Heart left ventricle (tissue), 16 donors: ENCODE data around the gene NRARP. TPM values are rescaled to one million over a fixed set of nuclear protein-coding genes. Genes with fewer than 3 reads are reported as not detected.

Experiments
- ATAC-seq, 4 donors: fragments of 200-7000 bp; cut with Tn5 transposase; one replicate each; pipeline ENCODE4 v1.9.1; 2020 to 2022; ENCODE audit warnings: moderate library complexity in 4 of 4, mild to moderate bottlenecking in 3 of 4, moderate number of reproducible peaks in 1 of 4
- DNase-seq, 5 donors: peaks; one replicate each; pipeline ENCODE4 v3.0.0-alpha.2; 2020
- H3K27ac ChIP-seq, 12 donors: fragments of 200-600 bp; sonication (generic) in 4 of 12; one replicate each; pipeline versions ENCODE4 v1.5.0 to v1.8.0; 2016 to 2022; ENCODE audit warnings: mild to moderate bottlenecking in 2 of 12
- H3K27me3 ChIP-seq, 9 donors: fragments of 200-600 bp; sonication (generic) in 2 of 9; one replicate each; pipeline versions ENCODE4 v1.5.1 to v1.8.0; 2016 to 2022; ENCODE audit warnings: mild to moderate bottlenecking in 3 of 9
- H3K36me3 ChIP-seq, 9 donors: fragments of 200-600 bp; sonication (generic) in 2 of 9; one replicate each; pipeline versions ENCODE4 v1.5.0 to v1.8.0; 2018 to 2022; ENCODE audit warnings: mild to moderate bottlenecking in 2 of 9
- H3K4me1 ChIP-seq, 12 donors: fragments of 200-600 bp; sonication (generic) in 4 of 12; one replicate each; pipeline versions ENCODE4 v1.5.0 to v1.8.0; 2016 to 2022; ENCODE audit warnings: mild to moderate bottlenecking in 3 of 12
- H3K4me3 ChIP-seq, 12 donors: fragments of 200-600 bp; sonication (generic) in 4 of 12; one replicate each; pipeline versions ENCODE4 v1.5.0 to v1.8.0; 2017 to 2022; ENCODE audit warnings: mild to moderate bottlenecking in 9 of 12, moderate library complexity in 4 of 12
- H3K9me3 ChIP-seq, 12 donors: fragments of 200-600 bp; sonication (generic) in 4 of 12; one replicate each; pipeline versions ENCODE4 v1.5.0 to v1.8.0; 2016 to 2022; ENCODE audit warnings: mild to moderate bottlenecking in 1 of 12
- CTCF ChIP-seq, 12 donors: fragments of 200-600 bp; sonication (generic) in 4 of 12; IDR thresholded peaks; one replicate each; pipeline versions ENCODE4 v1.5.0 to v1.8.0; 2018 to 2022; ENCODE audit warnings: antibody characterized with exemption in 12 of 12, mild to moderate bottlenecking in 5 of 12
- POLR2A ChIP-seq, 2 donors: fragments of 450-650 bp; IDR thresholded peaks; one replicate each; pipeline ENCODE4 v1.6.1; 2017; ENCODE audit warnings: antibody characterized with exemption in 2 of 2, mild to moderate bottlenecking in 2 of 2, moderate library complexity in 2 of 2
- WGBS, 4 donors: extraction: QIAGEN DNeasy Blood & Tissue Kit in 2 of 4; methylation state at CpG; one replicate each; pipeline versions ENCODE4 v1.1.5 to v1.1.7; 2013 to 2018; 5-methylcytosine and 5-hydroxymethylcytosine counted together
- intact Hi-C, 10 donors: fragments of 100-400 bp; cut with DNase I; formaldehyde crosslinking; loops; one replicate each; pipeline versions ENCODE4 v1.11.1 to v1.14.2; 2022
- polyA plus RNA-seq, 2 donors: library from polyadenylated mRNA; stranded (reverse); fragments of 200-250 nt; gene quantifications; one replicate each; pipeline ENCODE4 v1.2.3, GENCODE V29; 2013
- total RNA-seq, 9 donors: library from RNA; depleted of rRNA in 2 of 9; stranded (reverse); fragments of >200 nt in 2 of 9; fragmentation: NEBNext Ultra II Directional in 3 of 9; extraction: Animal tissue kit (Norgen Biotek cat#: 25700) in 3 of 9; gene quantifications; one replicate each; pipeline versions ENCODE4 v1.1.0 to v1.2.4, GENCODE V29; 2016 to 2023
- donor health status: ischemic (EF 13 %, LVEDD 7.1; RV severe dilation, severe dysfunction).
- donor health status: healthy with polysubstance abuse.
- donor health status: DM: no; HTN: yes; CAD: no.
- donor health status: DM: no; HTN: no; CAD: no.
- donor health status: ischemic (EF 25% LVEDD 6.9; RV normal size, moderate dysfunction).
- donor health status: ischemic (EF 25% LVEDD 5.7; RV mildly dilated, moderate dysfunction).
- donor health status: healthy.
- donor health status: DM: yes; HTN: yes; CAD: no.
- donor health status: ischemic (EF 35%, LVEDD 5.7; RV mildly dilated, moderate dysfunction).
- donor health status: nonischemic (EF 11% LVEDD 7.7; RV severe dilation, severe dysfunction).
- donor health status: DM: yes; HTN: yes; CAD: no.
- donor health status: PGD.
- donor health status: ischemic (EF 29% LVEDD 5.4; RV normal size, mild dysfunction).
- donor health status: nonischemic (EF 23%, LVEDD 6.1; RV moderate dilation, normal function).

The NRARP gene
- total and polyA plus RNA-seq, 11 donors: 1.6 to 15.8 (median 9.3) TPM

GRCh38 chr9:137311986-137312851, 10.1 kb upstream of the NRARP start:
- Histone ChIP-seq H3K4me3 (no peak overlapping the region), H3K27ac (peak overlapping the region in 5 of 12 donors; percentile 4 to 42 (median 13)), H3K9me3 (no peaks in the 10 kb centered on the region), H3K36me3 (no peaks in the 10 kb centered on the region), H3K4me1 (peaks cover 0 to 47% (median 25%) of the 10 kb centered on the region in 12 donors), H3K27me3 (peaks cover 0 to 23% (median 6%) of the 10 kb centered on the region in 9 donors)
- no peak for ATAC-seq
- intact Hi-C loops: no loop called here
- peak in 1 of 5 donors; percentile 59 for DNase-seq
- 86 to 91% (median 89%) methylated on average over 9 to 28 of the region's 28 CpGs for WGBS, 4 donors
- no peak for TF ChIP-seq CTCF (IDR thresholded peaks at IDR 0.05)
- no peak for TF ChIP-seq POLR2A (IDR thresholded peaks at IDR 0.05)

- DNase-seq (peak in 3 of 5 donors; percentile 26 to 66 (median 28)), ATAC-seq (peak in 1 of 4 donors; percentile 2)
- intact Hi-C loops: no loop called here
- peaks cover 6 to 47% (median 25%) of the 10 kb centered on the region in 12 donors for H3K4me1 ChIP-seq
- no peaks in the 10 kb centered on the region for H3K9me3 ChIP-seq
- no peak for TF ChIP-seq CTCF (IDR thresholded peaks at IDR 0.05)
- no peak for TF ChIP-seq POLR2A (IDR thresholded peaks at IDR 0.05)
- H3K36me3 ChIP-seq: no peaks in the 10 kb centered on the region
- WGBS, 4 donors: 82 to 89% (median 85%) methylated on average over 14 to 27 of the region's 27 CpGs
- no peak overlapping the region for H3K4me3 ChIP-seq
- H3K27ac ChIP-seq: peak overlapping the region in 4 of 12 donors; percentile 13 to 42 (median 21)
- H3K27me3 ChIP-seq: peaks cover 0 to 24% (median 3%) of the 10 kb centered on the region in 9 donors
Observed at GRCh38 chr9:137311171-137311985, 9.3 kb upstream of the NRARP start.

GRCh38 chr9:137310189-137311052, 8.3 kb upstream of the NRARP start:
- Histone ChIP-seq H3K36me3 (no peaks in the 10 kb centered on the region), H3K27ac (peak overlapping the region in 2 of 12 donors; percentile 17 to 40), H3K4me3 (no peak overlapping the region), H3K4me1 (peaks cover 12 to 47% (median 28%) of the 10 kb centered on the region in 12 donors), H3K9me3 (no peaks in the 10 kb centered on the region), H3K27me3 (peaks cover 0 to 23% (median 3%) of the 10 kb centered on the region in 9 donors)
- no peak for ATAC-seq
- WGBS, 4 donors: 83 to 88% (median 85%) methylated on average over 15 to 20 of the region's 20 CpGs
- DNase-seq: peak in 1 of 5 donors; percentile 58
- intact Hi-C loops: no loop called here
- TF ChIP-seq POLR2A (IDR thresholded peaks at IDR 0.05) (no peak), CTCF (IDR thresholded peaks at IDR 0.05) (no peak)
